Kidney glomerular epithelial cell (primary cell): ENCODE data around the gene FAM227B.
"Not testable (repeated sequence)": the region's sequence is repeated elsewhere in the genome, so short reads cannot be mapped to it uniquely, and the experiment has no call there.

ENCODE experiments used
- DNase-seq: peaks from one replicate; lab custom pipeline; 2025; lab: John Stamatoyannopoulos, UW

FAM227B gene

GRCh38 chr15:49610157-49610918, 10.3 kb downstream of the FAM227B start:
- no peak for DNase-seq

GRCh38 chr15:49606594-49606993, 14.0 kb downstream of the FAM227B start:
- DNase-seq = no peak

GRCh38 chr15:49605588-49605987, 15.0 kb downstream of the FAM227B start:
- DNase-seq = no peak

GRCh38 chr15:49604625-49605409, 15.8 kb downstream of the FAM227B start:
- no peak for DNase-seq

GRCh38 chr15:49592829-49593316, 27.7 kb downstream of the FAM227B start:
- not testable (repeated sequence) for DNase-seq

GRCh38 chr15:49589030-49589429, 31.6 kb downstream of the FAM227B start:
- DNase-seq = no peak

- no peak for DNase-seq
Measured at GRCh38 chr15:49573421-49573820, 47.2 kb downstream of the FAM227B start.

- no peak for DNase-seq
Measured at GRCh38 chr15:49570672-49571071, 49.9 kb downstream of the FAM227B start.

- DNase-seq = no peak
Measured at GRCh38 chr15:49570174-49570573, 50.4 kb downstream of the FAM227B start.

- DNase-seq = no peak
Measured at GRCh38 chr15:49560045-49560444, 60.6 kb downstream of the FAM227B start.

- no peak for DNase-seq
Measured at GRCh38 chr15:49558929-49559328, 61.7 kb downstream of the FAM227B start.

GRCh38 chr15:49556437-49556836, 64.2 kb downstream of the FAM227B start:
- no peak for DNase-seq

GRCh38 chr15:49550342-49550741, 70.3 kb downstream of the FAM227B start:
- not testable (repeated sequence) for DNase-seq

- no peak for DNase-seq
Measured at GRCh38 chr15:49538520-49538919, 82.1 kb downstream of the FAM227B start.

GRCh38 chr15:49530092-49530491, 90.5 kb downstream of the FAM227B start:
- no peak for DNase-seq

GRCh38 chr15:49528289-49528688, 92.3 kb downstream of the FAM227B start:
- DNase-seq = no peak

- no peak for DNase-seq
Measured at GRCh38 chr15:49521802-49522201, 98.8 kb downstream of the FAM227B start.

GRCh38 chr15:49512739-49513138, 107.9 kb downstream of the FAM227B start:
- not testable (repeated sequence) for DNase-seq

- DNase-seq = no peak
Measured at GRCh38 chr15:49507261-49507660, 113.4 kb downstream of the FAM227B start.

- no peak for DNase-seq
Measured at GRCh38 chr15:49506341-49506740, 114.3 kb downstream of the FAM227B start.

- DNase-seq = no peak
Measured at GRCh38 chr15:49501586-49501985, 119.0 kb downstream of the FAM227B start.

- DNase-seq = no peak
Measured at GRCh38 chr15:49495993-49496753, 124.4 kb downstream of the FAM227B start.
